Ascending aorta (tissue), 2 donors: Measurements from ENCODE around the gene NPR2. TPM values are rescaled to one million over a fixed set of nuclear protein-coding genes. Genes with fewer than 3 reads are reported as not detected.
A peak's percentile ranks its signal among the peaks of the same experiment; 100 is the strongest.

ENCODE experiments used
- DNase-seq, 2 donors: peaks; one replicate each; pipeline ENCODE4 v3.0.0-alpha.2; 2019; ENCODE audit warnings: low spot score in 2 of 2
- H3K27ac ChIP-seq, 2 donors: fragments of 200-600 bp; sonication (generic); one replicate each; pipeline ENCODE4 v1.5.1; 2016 to 2017; ENCODE audit warnings: mild to moderate bottlenecking in 1 of 2
- H3K27me3 ChIP-seq: fragments of 200-600 bp; sonication (generic); one replicate; pipeline ENCODE4 v1.5.1; 2017
- H3K36me3 ChIP-seq, 2 donors: fragments of 200-600 bp; sonication (generic); one replicate each; pipeline ENCODE4 v1.5.1; 2016
- H3K4me1 ChIP-seq, 2 donors: fragments of 200-600 bp; sonication (generic); one replicate each; pipeline ENCODE4 v1.5.1; 2016 to 2017; ENCODE audit warnings: mild to moderate bottlenecking in 1 of 2
- H3K4me3 ChIP-seq, 2 donors: fragments of 200-600 bp; sonication (generic); one replicate each; pipeline ENCODE4 v1.5.1; 2016 to 2017; ENCODE audit warnings: mild to moderate bottlenecking in 1 of 2
- H3K9me3 ChIP-seq, 2 donors: fragments of 200-600 bp; sonication (generic); one replicate each; pipeline ENCODE4 v1.5.1; 2016
- intact Hi-C: fragments of 100-400 bp; cut with DNase I; formaldehyde crosslinking; loops from one replicate; pipeline ENCODE4 v1.15.1; 2023
- total RNA-seq: library from RNA; depleted of rRNA; stranded (reverse); fragments of >200 nt; gene quantifications from one replicate; pipeline ENCODE4 v1.1.0, GENCODE V29; 2016
- TF ChIP-seq, protein P1 (sequence below), 3 experiments: fragments of 200-600 bp in 2 of 3; fragments of 450-650 bp in 1 of 3; sonication (generic) in 2 of 3; IDR thresholded peaks; one replicate each; pipeline ENCODE4 v1.5.1; 2016 to 2019; ENCODE audit warnings: antibody characterized with exemption in 3 of 3, mild to moderate bottlenecking in 1 of 3, moderate library complexity in 1 of 3

NPR2 gene
- 7.3 TPM for total RNA-seq

DNA sequence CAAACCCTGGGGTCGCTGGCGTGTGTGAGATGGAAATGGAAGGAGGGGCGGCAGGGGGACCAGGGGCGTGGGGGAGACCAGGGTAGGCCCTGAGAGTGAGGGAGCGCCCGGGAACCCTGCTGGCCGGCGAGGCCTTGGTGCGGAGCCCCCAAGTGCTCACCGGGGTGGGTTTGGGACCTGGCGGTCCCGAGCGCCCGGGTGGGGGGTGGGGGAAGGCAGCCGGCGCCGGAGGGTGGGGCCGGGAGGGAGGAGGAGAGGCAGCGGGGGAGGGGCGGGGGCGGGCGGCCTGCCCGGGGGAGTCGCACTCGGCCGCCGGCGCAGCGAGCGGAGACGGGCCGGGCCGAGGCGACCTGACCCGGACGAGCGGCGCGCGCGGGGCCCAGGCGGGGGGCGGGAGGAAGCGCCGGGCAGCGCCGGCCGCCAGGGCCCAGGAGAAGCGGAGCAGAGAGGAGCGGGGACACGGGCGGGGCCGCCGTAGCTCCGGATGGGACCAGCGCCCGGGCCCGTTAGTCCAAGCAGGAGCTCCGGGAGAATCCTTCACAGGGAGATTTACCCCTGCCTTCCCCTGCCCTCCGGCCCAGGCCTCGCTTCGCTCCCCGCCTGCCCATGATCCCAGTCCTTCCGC, at the start of gene NPR2:
NPR2 (plus strand) TSS at position 295 of the 625 bp plus-strand sequence. CDS start 818 bp downstream, outside the sequence.
- no peaks in the 10 kb centered on the region for H3K36me3 ChIP-seq
- no peak for DNase-seq
- peaks cover 5 to 28% of the 10 kb centered on the region in 2 donors for H3K4me1 ChIP-seq
- peak within 1 kb of the TSS; percentile 64 to 87 for H3K4me3 ChIP-seq
- intact Hi-C loops, result loop anchor here (1.0 to 5.0 kb wide), 3 partner anchors 36 to 156 kb away; partner anchors contain the start of genes CREB3 and TLN1
- H3K9me3 ChIP-seq, result no peaks in the 10 kb centered on the region
- peak within 1 kb of the TSS; percentile 81 to 87 for H3K27ac ChIP-seq
- TF ChIP-seq, protein P1, sequence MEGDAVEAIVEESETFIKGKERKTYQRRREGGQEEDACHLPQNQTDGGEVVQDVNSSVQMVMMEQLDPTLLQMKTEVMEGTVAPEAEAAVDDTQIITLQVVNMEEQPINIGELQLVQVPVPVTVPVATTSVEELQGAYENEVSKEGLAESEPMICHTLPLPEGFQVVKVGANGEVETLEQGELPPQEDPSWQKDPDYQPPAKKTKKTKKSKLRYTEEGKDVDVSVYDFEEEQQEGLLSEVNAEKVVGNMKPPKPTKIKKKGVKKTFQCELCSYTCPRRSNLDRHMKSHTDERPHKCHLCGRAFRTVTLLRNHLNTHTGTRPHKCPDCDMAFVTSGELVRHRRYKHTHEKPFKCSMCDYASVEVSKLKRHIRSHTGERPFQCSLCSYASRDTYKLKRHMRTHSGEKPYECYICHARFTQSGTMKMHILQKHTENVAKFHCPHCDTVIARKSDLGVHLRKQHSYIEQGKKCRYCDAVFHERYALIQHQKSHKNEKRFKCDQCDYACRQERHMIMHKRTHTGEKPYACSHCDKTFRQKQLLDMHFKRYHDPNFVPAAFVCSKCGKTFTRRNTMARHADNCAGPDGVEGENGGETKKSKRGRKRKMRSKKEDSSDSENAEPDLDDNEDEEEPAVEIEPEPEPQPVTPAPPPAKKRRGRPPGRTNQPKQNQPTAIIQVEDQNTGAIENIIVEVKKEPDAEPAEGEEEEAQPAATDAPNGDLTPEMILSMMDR (IDR thresholded peaks at IDR 0.05), result no peak
- no peaks in the 10 kb centered on the region for H3K27me3 ChIP-seq

GRCh38 chr9:35741740-35742139, 49.7 kb upstream of the NPR2 start:
- H3K36me3 ChIP-seq, result peaks cover 71 to 76% of the 10 kb centered on the region in 2 donors
- no peak overlapping the region for H3K4me3 ChIP-seq
- intact Hi-C loops, result no loop called here
- H3K27ac ChIP-seq, result no peak overlapping the region
- peak in 1 of 2 donors; percentile 39 for DNase-seq
- H3K27me3 ChIP-seq, result no peaks in the 10 kb centered on the region
- TF ChIP-seq, protein P1 (IDR thresholded peaks at IDR 0.05), result no peak
- no peaks in the 10 kb centered on the region for H3K9me3 ChIP-seq
- peaks cover 4 to 19% of the 10 kb centered on the region in 2 donors for H3K4me1 ChIP-seq

DNA sequence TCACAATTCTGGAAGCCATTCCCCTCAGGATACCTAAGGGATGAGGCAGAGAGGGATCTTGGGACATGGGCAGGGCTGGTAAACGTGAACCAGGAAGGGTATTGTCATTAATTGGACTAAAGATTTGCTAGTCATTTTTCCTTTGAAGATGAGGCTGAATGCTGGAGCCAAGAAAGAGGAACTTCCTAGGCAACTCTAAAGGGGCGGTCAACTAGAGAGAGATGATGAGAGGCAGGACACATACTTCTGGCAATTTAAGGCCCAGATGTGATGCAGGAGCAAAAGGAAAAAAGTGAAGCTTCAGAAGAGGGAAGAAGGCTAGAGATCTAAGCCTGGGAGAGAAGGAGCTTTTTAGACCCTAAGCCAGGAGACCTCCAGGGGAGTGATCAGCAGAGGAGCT, 47.9 kb upstream of the NPR2 start:
- Histone ChIP-seq H3K36me3 (peaks cover 54 to 59% of the 10 kb centered on the region in 2 donors), H3K4me3 (no peak overlapping the region), H3K27ac (no peak overlapping the region), H3K27me3 (no peaks in the 10 kb centered on the region), H3K4me1 (peaks cover 10 to 28% of the 10 kb centered on the region in 2 donors), H3K9me3 (no peaks in the 10 kb centered on the region)
- DNase-seq, result no peak
- TF ChIP-seq, protein P1 (IDR thresholded peaks at IDR 0.05), result no peak
- intact Hi-C loops, result no loop called here

- Histone ChIP-seq H3K36me3 (peaks cover 49 to 54% of the 10 kb centered on the region in 2 donors), H3K4me3 (no peak overlapping the region), H3K27ac (peak overlapping the region; percentile 2 to 33), H3K9me3 (no peaks in the 10 kb centered on the region), H3K4me1 (peaks cover 10 to 28% of the 10 kb centered on the region in 2 donors), H3K27me3 (no peaks in the 10 kb centered on the region)
- TF ChIP-seq, protein P1 (IDR thresholded peaks at IDR 0.05), result no peak
- intact Hi-C loops, result no loop called here
- peak in 1 of 2 donors; percentile 40 for DNase-seq
These were observed 47.4 kb upstream of the NPR2 start for GRCh38 chr9:35743880-35744518.

GRCh38 chr9:35745569-35745968, 45.8 kb upstream of the NPR2 start:
- intact Hi-C loops, result loop anchor here (5.0 kb wide), 1 partner anchor 138 kb away; the partner anchor contains the start of gene TESK1

More at GRCh38 chr9:35745569-35745968, 45.8 kb upstream of the NPR2 start:
- Histone ChIP-seq H3K9me3 (no peaks in the 10 kb centered on the region), H3K4me1 (peaks cover 10 to 34% of the 10 kb centered on the region in 2 donors), H3K4me3 (peak overlapping the region in 1 of 2 donors; percentile 87), H3K27ac (peak overlapping the region in 1 of 2 donors; percentile 13), H3K27me3 (no peaks in the 10 kb centered on the region), H3K36me3 (peaks cover 33 to 38% of the 10 kb centered on the region in 2 donors)
- DNase-seq, result peak in 1 of 2 donors; percentile 30
- TF ChIP-seq, protein P1 (IDR thresholded peaks at IDR 0.05), result no peak
